ENCODE measurements around the gene ALLC. TPM values are rescaled to one million over a fixed set of nuclear protein-coding genes. Genes with fewer than 3 reads are reported as not detected.

ALLC gene
- total RNA-seq, 1 donor from 2014 or later: not detected

Other genes with a start within 250 kb of the ALLC start
- 35.5 and 36.0 TPM in 2 replicates for gene ADI1, start 138.7 kb upstream of the ALLC start, total RNA-seq
- 30.5 and 31.6 TPM in 2 replicates for gene RNASEH1, start 99.9 kb upstream of the ALLC start, total RNA-seq
- 1,614 and 1,649 TPM in 2 replicates for gene RPS7, start 82.9 kb upstream of the ALLC start, total RNA-seq
- not detected in 2 replicates for gene COLEC11, start 63.1 kb upstream of the ALLC start, total RNA-seq
- not detected in 2 replicates for gene DCDC2C, start 45.4 kb downstream of the ALLC start, total RNA-seq